Uterus (tissue), 4 donors: ENCODE measurements around the gene USP10. TPM values are rescaled to one million over a fixed set of nuclear protein-coding genes. Genes with fewer than 3 reads are reported as not detected.

ENCODE experiments used
- DNase-seq, 2 donors: peaks; one replicate each; pipeline ENCODE4 v3.0.0-alpha.2; 2019 to 2020
- H3K27ac ChIP-seq, 2 donors: fragments of 200-600 bp; sonication (generic); 1 replicate in 1 of 2; 2 replicates in 1 of 2; pipeline ENCODE4 v1.5.1; 2016 to 2018
- H3K27me3 ChIP-seq, 2 donors: fragments of 200-600 bp; sonication (generic); one replicate each; pipeline ENCODE4 v1.5.1; 2018 to 2019; ENCODE audit warnings: control low read depth in 1 of 2
- H3K36me3 ChIP-seq, 2 donors: fragments of 200-600 bp; sonication (generic); one replicate each; pipeline ENCODE4 v1.5.1; 2019; ENCODE audit warnings: control low read depth in 1 of 2
- H3K4me1 ChIP-seq, 2 donors: fragments of 200-600 bp; sonication (generic); one replicate each; pipeline ENCODE4 v1.5.1; 2018 to 2019; ENCODE audit warnings: control low read depth in 1 of 2
- H3K4me3 ChIP-seq, 2 donors: fragments of 200-600 bp; sonication (generic); 1 replicate in 1 of 2; 2 replicates in 1 of 2; pipeline ENCODE4 v1.5.1; 2018 to 2019; ENCODE audit warnings: mild to moderate bottlenecking in 1 of 2
- H3K9me3 ChIP-seq, 2 donors: fragments of 200-600 bp; sonication (generic); one replicate each; pipeline ENCODE4 v1.5.1; 2019; ENCODE audit warnings: control low read depth in 1 of 2
- POLR2A ChIP-seq, 2 donors: fragments of 450-650 bp; IDR thresholded peaks; one replicate each; pipeline ENCODE4 v1.6.1; 2016; ENCODE audit warnings: antibody characterized with exemption in 2 of 2, mild to moderate bottlenecking in 1 of 2, moderate library complexity in 1 of 2
- intact Hi-C: fragments of 100-400 bp; cut with DNase I; formaldehyde crosslinking; loops from one replicate; pipeline ENCODE4 v1.15.1; 2023; ENCODE audit warnings: low total_unique reads
- total RNA-seq, 4 donors: library from RNA; depleted of rRNA in 3 of 4; stranded (reverse); fragments of >200 nt in 3 of 4; gene quantifications; one replicate each; pipeline versions ENCODE4 v1.1.0 to v1.2.4, GENCODE V29; 2014 to 2023
- TF ChIP-seq, protein P1 (sequence below), 4 experiments: fragments of 200-600 bp in 2 of 4; fragments of 450-650 bp in 2 of 4; sonication (generic) in 2 of 4; IDR thresholded peaks; one replicate each; pipeline ENCODE4 v1.5.1; 2016 to 2019; ENCODE audit warnings: antibody characterized with exemption in 4 of 4, mild to moderate bottlenecking in 2 of 4, moderate library complexity in 1 of 4
- donor health status: DM: yes; HTN: yes; CAD: no.

USP10 gene
- total RNA-seq, 4 donors from 2014 or later = 12.6 to 83.3 (median 44.2) TPM

DNA sequence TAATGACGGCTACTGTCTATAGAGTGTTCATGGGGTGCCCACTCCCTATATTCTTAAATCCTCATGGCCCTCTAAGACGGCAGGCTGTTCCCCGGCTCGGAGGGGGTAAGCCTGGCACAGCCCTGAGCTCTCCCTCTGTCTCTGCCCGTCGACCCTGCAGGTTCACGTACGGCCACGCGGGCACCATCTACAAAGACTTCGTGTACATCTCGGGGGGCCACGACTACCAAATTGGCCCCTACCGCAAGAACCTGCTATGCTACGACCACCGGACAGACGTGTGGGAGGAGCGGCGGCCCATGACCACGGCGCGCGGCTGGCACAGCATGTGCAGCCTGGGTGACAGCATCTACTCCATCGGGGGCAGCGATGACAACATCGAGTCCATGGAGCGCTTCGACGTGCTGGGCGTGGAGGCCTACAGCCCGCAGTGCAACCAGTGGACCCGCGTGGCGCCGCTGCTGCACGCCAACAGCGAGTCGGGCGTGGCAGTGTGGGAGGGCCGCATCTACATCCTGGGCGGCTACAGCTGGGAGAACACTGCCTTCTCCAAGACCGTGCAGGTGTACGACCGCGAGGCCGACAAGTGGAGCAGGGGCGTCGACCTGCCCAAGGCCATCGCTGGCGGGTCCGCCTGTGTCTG lies 38.3 kb upstream of the USP10 start:
- no peak for DNase-seq
- H3K4me1 ChIP-seq = no peaks in the 10 kb centered on the region
- TF ChIP-seq, protein P1, sequence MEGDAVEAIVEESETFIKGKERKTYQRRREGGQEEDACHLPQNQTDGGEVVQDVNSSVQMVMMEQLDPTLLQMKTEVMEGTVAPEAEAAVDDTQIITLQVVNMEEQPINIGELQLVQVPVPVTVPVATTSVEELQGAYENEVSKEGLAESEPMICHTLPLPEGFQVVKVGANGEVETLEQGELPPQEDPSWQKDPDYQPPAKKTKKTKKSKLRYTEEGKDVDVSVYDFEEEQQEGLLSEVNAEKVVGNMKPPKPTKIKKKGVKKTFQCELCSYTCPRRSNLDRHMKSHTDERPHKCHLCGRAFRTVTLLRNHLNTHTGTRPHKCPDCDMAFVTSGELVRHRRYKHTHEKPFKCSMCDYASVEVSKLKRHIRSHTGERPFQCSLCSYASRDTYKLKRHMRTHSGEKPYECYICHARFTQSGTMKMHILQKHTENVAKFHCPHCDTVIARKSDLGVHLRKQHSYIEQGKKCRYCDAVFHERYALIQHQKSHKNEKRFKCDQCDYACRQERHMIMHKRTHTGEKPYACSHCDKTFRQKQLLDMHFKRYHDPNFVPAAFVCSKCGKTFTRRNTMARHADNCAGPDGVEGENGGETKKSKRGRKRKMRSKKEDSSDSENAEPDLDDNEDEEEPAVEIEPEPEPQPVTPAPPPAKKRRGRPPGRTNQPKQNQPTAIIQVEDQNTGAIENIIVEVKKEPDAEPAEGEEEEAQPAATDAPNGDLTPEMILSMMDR (IDR thresholded peaks at IDR 0.05) = no peak
- TF ChIP-seq POLR2A (IDR thresholded peaks at IDR 0.05) = no peak
- H3K36me3 ChIP-seq = no peaks in the 10 kb centered on the region
- intact Hi-C loops = no loop called here
- no peaks in the 10 kb centered on the region for H3K9me3 ChIP-seq
- H3K4me3 ChIP-seq = no peak overlapping the region
- no peaks in the 10 kb centered on the region for H3K27me3 ChIP-seq
- no peak overlapping the region for H3K27ac ChIP-seq

DNA sequence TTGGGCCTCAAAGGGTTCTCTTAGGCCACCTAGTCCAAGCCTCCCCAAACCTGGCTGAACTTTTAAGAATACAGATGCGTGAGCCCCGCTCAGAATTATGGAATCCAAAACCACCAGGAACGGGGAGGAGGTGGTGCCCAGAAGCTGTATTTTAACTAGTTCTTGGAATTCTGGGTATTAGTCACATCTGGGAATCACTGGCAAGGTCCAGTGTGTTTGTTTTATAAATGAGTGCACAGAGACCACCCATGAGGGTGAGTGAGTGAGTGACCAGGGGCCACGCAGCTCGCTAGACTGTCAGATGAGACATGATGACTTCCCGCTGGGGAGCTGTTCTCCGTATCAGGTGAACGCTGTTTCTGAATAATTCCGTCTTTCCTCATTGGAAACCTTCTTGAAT lies 37.3 kb upstream of the USP10 start:
- no peaks in the 10 kb centered on the region for H3K27me3 ChIP-seq
- no peak overlapping the region for H3K27ac ChIP-seq
- H3K36me3 ChIP-seq = no peaks in the 10 kb centered on the region
- intact Hi-C loops = no loop called here
- H3K4me1 ChIP-seq = no peaks in the 10 kb centered on the region
- H3K9me3 ChIP-seq = no peaks in the 10 kb centered on the region
- no peak for DNase-seq
- TF ChIP-seq POLR2A (IDR thresholded peaks at IDR 0.05) = no peak
- TF ChIP-seq, protein P1 (IDR thresholded peaks at IDR 0.05) = no peak
- no peak overlapping the region for H3K4me3 ChIP-seq

DNA sequence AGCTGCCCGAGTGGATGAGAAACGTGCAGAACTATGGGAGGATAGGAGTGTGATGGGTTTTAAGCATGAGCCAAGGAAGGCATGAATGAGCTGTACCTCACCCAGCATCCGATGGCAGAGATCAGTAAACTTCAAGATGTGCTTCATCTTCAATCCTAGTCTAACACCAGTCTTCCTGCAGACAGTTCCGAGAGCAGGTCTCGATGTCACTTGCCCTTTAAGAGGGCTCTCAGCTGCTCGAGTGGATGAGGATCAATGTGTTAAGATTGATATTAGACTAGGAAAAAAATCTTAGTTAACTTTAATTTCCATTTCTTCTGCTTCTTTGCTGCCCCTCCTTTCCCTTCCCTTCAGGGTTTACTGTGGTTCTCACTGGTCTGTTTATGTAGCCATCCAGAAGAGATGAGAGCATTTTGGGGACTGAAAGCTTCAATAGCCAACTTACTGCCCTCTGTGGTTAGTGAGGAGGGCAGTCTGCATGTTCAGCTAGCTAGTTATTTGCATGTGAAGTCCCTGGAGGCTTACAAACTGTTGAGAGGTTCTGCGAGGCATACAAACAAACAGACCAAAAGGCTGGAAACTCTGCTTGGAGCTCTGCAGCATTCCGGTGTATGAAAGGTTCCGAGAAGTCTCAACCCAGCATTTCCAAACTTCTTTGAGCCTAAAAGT lies 36.2 kb upstream of the USP10 start:
- DNase-seq = no peak
- Histone ChIP-seq H3K9me3 (no peaks in the 10 kb centered on the region), H3K36me3 (no peaks in the 10 kb centered on the region), H3K27ac (no peak overlapping the region), H3K4me3 (no peak overlapping the region), H3K27me3 (no peaks in the 10 kb centered on the region), H3K4me1 (no peaks in the 10 kb centered on the region)
- intact Hi-C loops = no loop called here
- no peak for TF ChIP-seq POLR2A (IDR thresholded peaks at IDR 0.05)
- TF ChIP-seq, protein P1 (IDR thresholded peaks at IDR 0.05) = no peak

GRCh38 chr16:84665359-84665758 lies 34.4 kb upstream of the USP10 start:
- H3K36me3 ChIP-seq = no peaks in the 10 kb centered on the region
- intact Hi-C loops = no loop called here

DNA sequence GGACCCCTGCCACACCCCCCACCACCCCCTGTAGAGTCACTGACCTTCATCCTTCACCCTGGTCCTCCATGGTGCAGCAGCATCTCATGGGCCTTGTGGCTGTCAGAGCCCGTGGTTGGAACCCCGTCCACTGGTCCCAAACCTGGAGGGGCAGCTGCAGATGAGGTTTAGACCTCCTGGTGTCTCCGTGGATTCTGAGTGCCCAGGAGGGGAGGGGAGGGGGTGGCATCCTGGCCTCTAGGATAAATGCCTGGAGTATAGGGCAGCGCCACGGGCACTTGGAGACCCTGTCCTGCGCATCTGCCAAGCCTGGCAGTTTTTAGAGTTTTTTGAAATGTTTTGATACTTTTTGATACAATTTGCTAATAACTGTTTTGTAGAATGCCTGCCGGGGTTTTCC lies 34.0 kb upstream of the USP10 start:
- DNase-seq = no peak
- TF ChIP-seq, protein P1 (IDR thresholded peaks at IDR 0.05) = no peak
- no peak for TF ChIP-seq POLR2A (IDR thresholded peaks at IDR 0.05)
- no peak overlapping the region for H3K4me3 ChIP-seq
- intact Hi-C loops = no loop called here
- H3K27ac ChIP-seq = no peak overlapping the region
- H3K9me3 ChIP-seq = no peaks in the 10 kb centered on the region
- no peaks in the 10 kb centered on the region for H3K4me1 ChIP-seq
- H3K36me3 ChIP-seq = no peaks in the 10 kb centered on the region
- no peaks in the 10 kb centered on the region for H3K27me3 ChIP-seq

More at GRCh38 chr16:84665359-84665758, 34.4 kb upstream of the USP10 start:
- no peak for DNase-seq
- H3K4me3 ChIP-seq = no peak overlapping the region
- TF ChIP-seq, protein P1 (IDR thresholded peaks at IDR 0.05) = no peak
- TF ChIP-seq POLR2A (IDR thresholded peaks at IDR 0.05) = no peak
- H3K4me1 ChIP-seq = no peaks in the 10 kb centered on the region
- H3K9me3 ChIP-seq = no peaks in the 10 kb centered on the region
- no peak overlapping the region for H3K27ac ChIP-seq
- no peaks in the 10 kb centered on the region for H3K27me3 ChIP-seq
